ENCODE data around the gene CLEC2D.
"Not testable (repeated sequence)": the region's sequence is repeated elsewhere in the genome, so short reads cannot be mapped to it uniquely, and the experiment has no call there.

CLEC2D gene

DNA sequence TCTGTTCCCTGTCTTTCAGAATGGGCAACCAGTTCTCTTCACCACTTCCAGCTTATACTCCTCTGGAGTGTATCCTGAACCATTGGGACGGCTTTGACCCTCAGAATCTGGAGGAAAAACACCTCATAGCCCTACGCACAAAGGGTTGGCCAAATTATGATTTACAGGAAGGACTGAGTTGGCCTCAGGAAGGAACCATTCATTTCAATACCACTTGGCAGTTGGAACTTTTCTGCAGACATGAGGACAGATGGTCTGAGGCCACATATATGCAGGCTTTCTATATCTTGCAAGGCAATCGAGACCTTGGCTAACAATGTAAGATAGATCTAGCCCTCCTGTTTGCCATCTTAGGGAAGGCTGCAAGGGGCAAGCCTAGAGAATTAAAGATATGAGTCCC lies 39.3 kb downstream of the CLEC2D start:
- H3K4me3 ChIP-seq (replicated peaks; ENCODE audit: low read depth, low read length) = no peak overlapping the region
- DNase-seq (ENCODE audit: extremely low read depth, low read depth) = no peak
- TF ChIP-seq, protein P1, sequence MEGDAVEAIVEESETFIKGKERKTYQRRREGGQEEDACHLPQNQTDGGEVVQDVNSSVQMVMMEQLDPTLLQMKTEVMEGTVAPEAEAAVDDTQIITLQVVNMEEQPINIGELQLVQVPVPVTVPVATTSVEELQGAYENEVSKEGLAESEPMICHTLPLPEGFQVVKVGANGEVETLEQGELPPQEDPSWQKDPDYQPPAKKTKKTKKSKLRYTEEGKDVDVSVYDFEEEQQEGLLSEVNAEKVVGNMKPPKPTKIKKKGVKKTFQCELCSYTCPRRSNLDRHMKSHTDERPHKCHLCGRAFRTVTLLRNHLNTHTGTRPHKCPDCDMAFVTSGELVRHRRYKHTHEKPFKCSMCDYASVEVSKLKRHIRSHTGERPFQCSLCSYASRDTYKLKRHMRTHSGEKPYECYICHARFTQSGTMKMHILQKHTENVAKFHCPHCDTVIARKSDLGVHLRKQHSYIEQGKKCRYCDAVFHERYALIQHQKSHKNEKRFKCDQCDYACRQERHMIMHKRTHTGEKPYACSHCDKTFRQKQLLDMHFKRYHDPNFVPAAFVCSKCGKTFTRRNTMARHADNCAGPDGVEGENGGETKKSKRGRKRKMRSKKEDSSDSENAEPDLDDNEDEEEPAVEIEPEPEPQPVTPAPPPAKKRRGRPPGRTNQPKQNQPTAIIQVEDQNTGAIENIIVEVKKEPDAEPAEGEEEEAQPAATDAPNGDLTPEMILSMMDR (IDR thresholded peaks at IDR 0.05; ENCODE audit: low read depth, low read length, missing control alignments) = no peak

DNA sequence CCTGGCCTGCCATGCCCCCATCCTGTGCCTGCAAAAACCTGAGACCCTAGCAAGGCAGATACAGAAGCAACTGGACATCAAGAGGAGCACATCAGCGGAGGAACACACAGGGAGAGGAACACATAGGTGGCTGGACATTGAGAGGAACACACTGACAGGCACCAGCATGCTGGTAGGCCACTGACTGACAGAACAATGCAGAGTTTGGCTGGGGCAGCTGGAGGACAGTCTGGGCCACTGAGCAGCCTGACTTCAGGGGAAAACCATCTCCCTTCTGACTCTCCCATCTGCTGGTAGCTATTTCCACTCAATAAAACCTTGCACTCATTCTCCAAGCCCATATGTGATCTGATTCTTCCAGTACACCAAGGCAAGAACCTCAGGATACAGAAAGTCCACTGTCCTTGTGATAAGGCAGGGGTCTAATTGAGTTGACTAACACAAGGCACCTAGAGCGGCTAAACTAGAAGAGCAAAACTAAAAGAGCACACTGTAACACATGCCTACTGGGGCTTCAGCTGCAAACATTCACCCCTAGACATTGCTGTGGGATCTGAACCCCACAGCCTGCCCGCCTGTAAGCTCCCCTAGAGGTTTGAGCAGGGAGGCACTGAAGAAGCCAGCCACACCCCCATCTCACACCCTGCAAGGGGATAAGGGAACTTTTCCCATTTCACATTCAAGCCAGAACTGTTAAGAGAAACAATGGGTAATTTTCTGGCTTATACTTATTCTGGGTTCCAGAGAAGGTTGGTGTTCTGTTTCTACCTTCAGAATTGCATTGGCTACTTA lies 41.3 kb downstream of the CLEC2D start:
- H3K4me3 ChIP-seq (replicated peaks; ENCODE audit: low read depth, low read length) = no peak overlapping the region
- TF ChIP-seq, protein P1 (IDR thresholded peaks at IDR 0.05; ENCODE audit: low read depth, low read length, missing control alignments) = no peak
- DNase-seq (ENCODE audit: extremely low read depth, low read depth) = no peak

DNA sequence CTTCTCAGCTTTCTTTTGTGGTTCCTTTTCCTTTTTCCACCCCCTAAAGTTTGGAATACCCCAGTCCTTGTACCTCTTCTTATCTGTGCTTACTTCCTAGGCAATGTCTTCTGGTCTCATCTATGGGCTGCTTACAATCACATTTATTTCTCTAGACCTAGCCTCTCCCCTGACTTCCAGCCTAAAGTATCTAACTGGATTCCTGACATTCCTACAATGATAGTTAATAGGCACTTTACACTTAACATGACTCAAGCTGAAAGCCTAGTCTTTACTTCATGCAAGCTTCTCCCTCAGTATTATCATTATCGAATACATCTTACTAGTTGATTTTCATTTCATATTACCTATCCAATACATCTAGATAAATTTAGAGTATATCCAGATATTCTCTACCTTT lies 42.2 kb downstream of the CLEC2D start:
- H3K4me3 ChIP-seq (replicated peaks; ENCODE audit: low read depth, low read length) = no peak overlapping the region
- TF ChIP-seq, protein P1 (IDR thresholded peaks at IDR 0.05; ENCODE audit: low read depth, low read length, missing control alignments) = no peak
- no peak for DNase-seq (ENCODE audit: extremely low read depth, low read depth)

DNA sequence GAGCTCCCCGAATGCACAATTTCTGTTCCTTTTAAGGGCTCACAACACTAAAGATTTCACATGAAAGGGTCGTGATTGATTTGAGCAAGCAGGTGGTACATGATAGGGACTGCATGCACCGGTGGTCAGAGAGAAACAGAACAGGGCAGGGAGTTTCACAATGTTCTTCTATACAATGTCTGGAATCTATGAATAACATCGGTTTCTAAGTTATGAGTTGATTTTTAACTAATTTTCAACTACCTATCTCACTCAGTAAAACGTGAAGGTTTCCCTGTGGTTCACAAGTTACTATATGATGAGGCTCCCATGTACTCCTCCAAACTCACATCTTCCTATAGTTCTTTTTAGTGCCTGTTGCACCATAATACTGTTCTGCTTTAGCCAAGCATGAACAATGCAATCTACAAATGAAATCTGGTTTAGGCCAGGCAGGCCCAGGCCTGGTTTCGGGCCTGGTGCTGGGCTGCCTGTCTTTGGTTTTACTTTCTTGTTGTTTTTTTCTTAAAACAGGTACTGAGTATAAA lies 43.6 kb downstream of the CLEC2D start:
- H3K4me3 ChIP-seq (replicated peaks; ENCODE audit: low read depth, low read length) = not testable (repeated sequence)

DNA sequence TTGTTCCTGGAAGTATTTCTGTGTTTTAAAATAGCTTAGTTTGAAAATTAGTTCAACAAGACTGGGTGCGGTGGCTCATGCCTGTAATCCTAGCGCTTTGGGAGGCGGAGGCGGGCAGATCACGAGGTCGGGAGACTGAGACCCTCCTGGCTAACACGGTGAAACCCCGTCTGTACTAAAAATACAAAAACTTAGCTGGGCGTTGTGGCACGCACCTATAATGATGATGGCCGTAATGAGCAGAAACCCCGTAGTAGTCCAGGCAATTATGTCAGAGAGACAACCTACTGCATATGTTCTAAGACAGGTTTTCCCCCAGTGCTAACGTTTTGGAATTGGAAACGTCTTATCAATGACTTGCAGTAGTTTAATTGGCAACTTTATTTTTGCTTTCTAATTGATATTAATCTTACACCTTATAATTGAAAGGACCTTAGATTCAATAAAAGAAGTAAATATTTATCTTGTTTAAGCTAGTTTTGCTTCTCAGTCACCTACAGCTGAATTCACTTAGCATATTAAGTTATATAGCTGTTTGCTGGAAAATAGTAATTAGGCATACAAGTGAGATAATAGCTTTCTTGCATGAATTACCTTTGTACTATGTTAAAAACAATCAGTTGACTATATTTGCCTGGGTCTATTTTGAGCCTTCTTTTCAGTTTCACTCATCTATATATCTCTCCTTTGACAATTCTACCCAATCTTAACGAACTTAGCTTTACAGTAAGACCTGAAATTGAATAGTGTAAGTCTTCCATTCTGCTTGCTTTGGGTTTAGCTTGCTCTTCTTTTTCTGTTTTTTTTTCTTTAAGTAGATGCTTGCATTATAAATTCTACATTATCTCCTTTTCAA lies 47.8 kb downstream of the CLEC2D start:
- TF ChIP-seq, protein P1 (IDR thresholded peaks at IDR 0.05; ENCODE audit: low read depth, low read length, missing control alignments) = no peak
- no peak overlapping the region for H3K4me3 ChIP-seq (replicated peaks; ENCODE audit: low read depth, low read length)
- DNase-seq (ENCODE audit: extremely low read depth, low read depth) = no peak

More for the DNA sequence above, 43.6 kb downstream of the CLEC2D start:
- not testable (repeated sequence) for DNase-seq (ENCODE audit: extremely low read depth, low read depth)

DNA sequence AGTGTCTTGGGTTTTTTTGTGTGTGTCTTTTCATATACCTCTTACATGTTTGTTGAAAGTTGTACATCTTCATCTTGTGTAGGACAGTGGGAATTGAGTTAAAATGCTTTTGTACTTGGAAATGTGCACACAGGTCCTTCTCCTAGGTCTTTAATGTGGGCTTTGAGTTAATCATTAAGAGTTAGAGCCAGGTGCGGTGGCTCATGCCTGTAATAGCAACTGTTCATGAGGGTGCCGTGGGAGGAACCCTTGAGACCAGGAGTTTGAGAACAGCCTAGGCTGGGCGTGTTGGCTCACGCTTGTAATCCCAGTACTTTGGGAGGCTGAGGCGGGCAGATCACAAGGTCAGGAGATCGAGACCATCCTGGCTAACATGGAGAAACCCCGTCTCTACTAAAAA lies 49.5 kb downstream of the CLEC2D start:
- TF ChIP-seq, protein P1 (IDR thresholded peaks at IDR 0.05; ENCODE audit: low read depth, low read length, missing control alignments) = no peak
- H3K4me3 ChIP-seq (replicated peaks; ENCODE audit: low read depth, low read length) = no peak overlapping the region
- DNase-seq (ENCODE audit: extremely low read depth, low read depth) = no peak

DNA sequence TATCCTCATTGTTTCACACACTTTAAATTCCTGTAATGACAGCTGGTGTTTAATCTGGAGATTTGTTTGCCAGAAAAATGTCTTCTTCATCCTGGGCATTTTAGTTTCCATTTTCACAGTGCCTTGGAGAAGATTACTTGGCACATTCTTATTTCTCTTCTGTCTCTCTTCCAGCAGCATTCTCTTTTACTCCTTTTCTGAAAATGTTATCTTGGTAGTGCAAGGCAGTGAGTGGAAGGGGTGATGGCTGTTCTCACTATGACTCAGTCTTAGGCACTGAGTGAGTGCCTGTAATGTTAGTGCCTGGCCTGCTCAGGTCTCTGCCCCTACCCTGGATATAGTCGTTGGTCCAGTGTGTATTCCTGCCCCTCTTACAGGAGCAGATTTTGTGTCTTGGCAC lies 50.3 kb downstream of the CLEC2D start:
- H3K4me3 ChIP-seq (replicated peaks; ENCODE audit: low read depth, low read length) = no peak overlapping the region
- TF ChIP-seq, protein P1 (IDR thresholded peaks at IDR 0.05; ENCODE audit: low read depth, low read length, missing control alignments) = no peak

More for the DNA sequence above, 50.3 kb downstream of the CLEC2D start:
- DNase-seq (ENCODE audit: extremely low read depth, low read depth) = no peak

Data from HFF-Myc (cell line).